ENCODE data around the gene EN2.

DNA sequence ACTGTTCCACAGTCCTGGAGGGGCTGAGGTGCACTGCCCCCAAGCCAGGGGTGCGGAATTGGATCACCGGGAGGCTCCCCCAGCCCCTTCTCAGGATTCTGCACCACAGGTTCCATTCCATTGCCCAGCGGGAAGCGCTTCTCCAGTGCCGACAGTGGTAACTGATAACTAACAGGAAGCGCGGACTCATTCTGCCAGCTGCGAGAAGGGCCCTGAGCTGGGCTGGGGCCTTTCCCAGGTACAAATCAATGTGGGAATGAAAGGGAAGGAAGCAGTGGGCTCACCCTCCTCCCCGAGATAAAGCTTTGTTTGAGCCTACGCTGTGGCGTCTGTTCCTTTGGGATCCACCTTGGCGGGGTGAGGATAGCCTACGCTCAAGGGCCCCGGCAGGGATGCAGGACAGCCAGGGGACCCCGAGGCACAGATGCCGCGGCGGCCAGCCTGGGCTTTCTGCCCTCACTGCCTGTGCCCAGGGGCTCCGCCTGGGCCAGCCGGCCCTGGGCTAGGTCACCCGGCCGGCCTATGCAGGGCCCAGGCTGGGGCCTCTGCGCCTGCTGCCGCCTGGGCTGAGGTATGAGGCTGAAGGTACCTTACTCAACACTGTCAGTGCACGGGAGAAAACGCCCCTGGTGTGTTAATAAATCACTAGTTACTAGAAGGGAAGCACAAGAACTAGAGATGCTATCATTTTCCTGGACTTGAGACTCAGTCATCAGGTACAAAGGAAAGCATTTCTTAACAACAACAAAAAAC lies 39.4 kb downstream of the EN2 start:
- TF ChIP-seq, protein P1, sequence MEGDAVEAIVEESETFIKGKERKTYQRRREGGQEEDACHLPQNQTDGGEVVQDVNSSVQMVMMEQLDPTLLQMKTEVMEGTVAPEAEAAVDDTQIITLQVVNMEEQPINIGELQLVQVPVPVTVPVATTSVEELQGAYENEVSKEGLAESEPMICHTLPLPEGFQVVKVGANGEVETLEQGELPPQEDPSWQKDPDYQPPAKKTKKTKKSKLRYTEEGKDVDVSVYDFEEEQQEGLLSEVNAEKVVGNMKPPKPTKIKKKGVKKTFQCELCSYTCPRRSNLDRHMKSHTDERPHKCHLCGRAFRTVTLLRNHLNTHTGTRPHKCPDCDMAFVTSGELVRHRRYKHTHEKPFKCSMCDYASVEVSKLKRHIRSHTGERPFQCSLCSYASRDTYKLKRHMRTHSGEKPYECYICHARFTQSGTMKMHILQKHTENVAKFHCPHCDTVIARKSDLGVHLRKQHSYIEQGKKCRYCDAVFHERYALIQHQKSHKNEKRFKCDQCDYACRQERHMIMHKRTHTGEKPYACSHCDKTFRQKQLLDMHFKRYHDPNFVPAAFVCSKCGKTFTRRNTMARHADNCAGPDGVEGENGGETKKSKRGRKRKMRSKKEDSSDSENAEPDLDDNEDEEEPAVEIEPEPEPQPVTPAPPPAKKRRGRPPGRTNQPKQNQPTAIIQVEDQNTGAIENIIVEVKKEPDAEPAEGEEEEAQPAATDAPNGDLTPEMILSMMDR (IDR thresholded peaks at IDR 0.05) = no peak
- no peak for TF ChIP-seq POLR2A (IDR thresholded peaks at IDR 0.05)

All from prostate gland (tissue), 2 donors.